ENCODE measurements around the gene BSND.

The BSND gene

GRCh38 chr1:55033265-55033614 is 34.5 kb downstream of the BSND start:
- H3K9me3 ChIP-seq (ENCODE audit: insufficient read depth, low read length): no peaks in the 10 kb centered on the region
- no peak overlapping the region for H3K9ac ChIP-seq (ENCODE audit: low read length)
- no peak overlapping the region for H3K27ac ChIP-seq (ENCODE audit: low read length)
- H3K27me3 ChIP-seq (ENCODE audit: low read depth, low read length): no peaks in the 10 kb centered on the region
- H4K20me1 ChIP-seq (ENCODE audit: insufficient read depth, low read length): no peaks in the 10 kb centered on the region
- TF ChIP-seq EZH2phosphoT487 (IDR thresholded peaks at IDR 0.05; ENCODE audit: low read depth): no peak
- TF ChIP-seq CTCF (IDR thresholded peaks at IDR 0.05; ENCODE audit: low read depth, low read length): no peak
- no peaks in the 10 kb centered on the region for H3K36me3 ChIP-seq (replicated peaks; ENCODE audit: low read depth, low read length)
- no peaks in the 10 kb centered on the region for H3K79me2 ChIP-seq (ENCODE audit: low read length)
- no peak overlapping the region for H2AFZ ChIP-seq (ENCODE audit: low read depth, low read length)
- H3K4me1 ChIP-seq (ENCODE audit: low read length): no peaks in the 10 kb centered on the region
- H3K4me3 ChIP-seq (ENCODE audit: low read length): no peak overlapping the region
- H3K4me2 ChIP-seq (ENCODE audit: low read length): no peak overlapping the region

GRCh38 chr1:55034476-55035133 is 35.9 kb downstream of the BSND start:
- H3K4me3 ChIP-seq (ENCODE audit: low read length): no peak overlapping the region
- no peak for TF ChIP-seq EZH2phosphoT487 (IDR thresholded peaks at IDR 0.05; ENCODE audit: low read depth)
- TF ChIP-seq CTCF (IDR thresholded peaks at IDR 0.05; ENCODE audit: low read depth, low read length): no peak

GRCh38 chr1:55035904-55036303 is 37.2 kb downstream of the BSND start:
- H3K36me3 ChIP-seq (replicated peaks; ENCODE audit: low read depth, low read length): no peaks in the 10 kb centered on the region
- no peak overlapping the region for H3K27ac ChIP-seq (ENCODE audit: low read length)

More at GRCh38 chr1:55034476-55035133, 35.9 kb downstream of the BSND start:
- H3K36me3 ChIP-seq (replicated peaks; ENCODE audit: low read depth, low read length): no peaks in the 10 kb centered on the region
- H3K27ac ChIP-seq (ENCODE audit: low read length): no peak overlapping the region
- H3K9me3 ChIP-seq (ENCODE audit: insufficient read depth, low read length): no peaks in the 10 kb centered on the region
- H2AFZ ChIP-seq (ENCODE audit: low read depth, low read length): no peak overlapping the region
- H3K4me2 ChIP-seq (ENCODE audit: low read length): no peak overlapping the region
- no peak overlapping the region for H3K9ac ChIP-seq (ENCODE audit: low read length)
- H3K79me2 ChIP-seq (ENCODE audit: low read length): no peaks in the 10 kb centered on the region
- no peaks in the 10 kb centered on the region for H4K20me1 ChIP-seq (ENCODE audit: insufficient read depth, low read length)
- no peaks in the 10 kb centered on the region for H3K27me3 ChIP-seq (ENCODE audit: low read depth, low read length)
- no peaks in the 10 kb centered on the region for H3K4me1 ChIP-seq (ENCODE audit: low read length)

More at GRCh38 chr1:55035904-55036303, 37.2 kb downstream of the BSND start:
- no peak overlapping the region for H3K4me2 ChIP-seq (ENCODE audit: low read length)
- H3K79me2 ChIP-seq (ENCODE audit: low read length): no peaks in the 10 kb centered on the region
- no peak overlapping the region for H3K4me3 ChIP-seq (ENCODE audit: low read length)
- no peaks in the 10 kb centered on the region for H4K20me1 ChIP-seq (ENCODE audit: insufficient read depth, low read length)
- no peak overlapping the region for H3K9ac ChIP-seq (ENCODE audit: low read length)
- H3K27me3 ChIP-seq (ENCODE audit: low read depth, low read length): no peaks in the 10 kb centered on the region
- H3K4me1 ChIP-seq (ENCODE audit: low read length): no peaks in the 10 kb centered on the region
- no peaks in the 10 kb centered on the region for H3K9me3 ChIP-seq (ENCODE audit: insufficient read depth, low read length)
- no peak overlapping the region for H2AFZ ChIP-seq (ENCODE audit: low read depth, low read length)
- no peak for TF ChIP-seq CTCF (IDR thresholded peaks at IDR 0.05; ENCODE audit: low read depth, low read length)
- no peak for TF ChIP-seq EZH2phosphoT487 (IDR thresholded peaks at IDR 0.05; ENCODE audit: low read depth)
